H9 (cell line): ENCODE data around the gene CRYBG2. TPM values are rescaled to one million over a fixed set of nuclear protein-coding genes. Genes with fewer than 3 reads are reported as not detected.

Experiments
- DNase-seq: peaks from one replicate; pipeline ENCODE4 v3.0.0-alpha.2; 2017
- H2AFZ ChIP-seq: one replicate; pipeline ENCODE4 v1.6.1; 2013; ENCODE audit warnings: mild to moderate bottlenecking, low read length, control low read depth, moderate library complexity
- H2AK5ac ChIP-seq: 2 replicates; pipeline ENCODE4 v1.6.1; 2013; ENCODE audit warnings: low read length, control low read depth, mixed read lengths; ENCODE audit not compliant: insufficient read length
- H2BK120ac ChIP-seq: one replicate; pipeline ENCODE4 v1.6.1; 2013; ENCODE audit warnings: low read depth, mild to moderate bottlenecking, low read length, control low read depth, inconsistent platforms; ENCODE audit not compliant: poor library complexity, severe bottlenecking
- H2BK12ac ChIP-seq: 2 replicates; pipeline ENCODE4 v1.6.1; 2013; ENCODE audit warnings: low read length, control low read depth, mixed read lengths, low read depth; ENCODE audit not compliant: insufficient read length
- H2BK15ac ChIP-seq: 2 replicates; pipeline ENCODE4 v1.6.1; 2013; ENCODE audit warnings: low read depth, low read length, control low read depth
- H2BK20ac ChIP-seq: one replicate; pipeline ENCODE4 v1.6.1; 2013; ENCODE audit warnings: low read depth, mild to moderate bottlenecking, low read length, control low read depth, inconsistent platforms; ENCODE audit not compliant: poor library complexity, severe bottlenecking
- H2BK5ac ChIP-seq: 2 replicates; pipeline ENCODE4 v1.6.1; 2013; ENCODE audit warnings: low read length, control low read depth, mixed read lengths; ENCODE audit not compliant: insufficient read length
- H3K14ac ChIP-seq: 2 replicates; pipeline ENCODE4 v1.6.1; 2013; ENCODE audit warnings: low read length, control low read depth; ENCODE audit not compliant: insufficient read depth
- H3K18ac ChIP-seq: 2 replicates; pipeline ENCODE4 v1.6.1; 2013; ENCODE audit warnings: low read depth, mild to moderate bottlenecking, mixed read lengths, low read length, control low read depth; ENCODE audit not compliant: insufficient read length
- H3K23ac ChIP-seq: 2 replicates; pipeline ENCODE4 v1.6.1; 2013; ENCODE audit warnings: low read length, control low read depth, mixed read lengths, low read depth; ENCODE audit not compliant: insufficient read length
- H3K23me2 ChIP-seq: 2 replicates; pipeline ENCODE4 v1.6.1; 2013; ENCODE audit warnings: low read depth, mild to moderate bottlenecking, mixed read lengths, low read length, control low read depth; ENCODE audit not compliant: insufficient read length, poor library complexity, severe bottlenecking
- H3K27ac ChIP-seq: 2 replicates; pipeline ENCODE4 v1.5.1; 2013; ENCODE audit warnings: low read length, control low read depth, mixed read lengths, low read depth; ENCODE audit not compliant: insufficient read length
- H3K27me3 ChIP-seq: 2 replicates; pipeline ENCODE4 v1.6.1; 2013; ENCODE audit warnings: low read length, control low read depth, inconsistent platforms; ENCODE audit not compliant: insufficient read depth
- H3K4ac ChIP-seq: 2 replicates; pipeline ENCODE4 v1.6.1; 2013; ENCODE audit warnings: low read depth, mild to moderate bottlenecking, control low read depth, inconsistent platforms, low read length, moderate library complexity
- H3K4me1 ChIP-seq: 2 replicates; pipeline ENCODE4 v1.6.1; 2013; ENCODE audit warnings: low read length, control low read depth, inconsistent platforms; ENCODE audit not compliant: insufficient read depth
- H3K4me2 ChIP-seq: 2 replicates; pipeline ENCODE4 v1.6.1; 2013; ENCODE audit warnings: low read length, control low read depth, mixed read lengths; ENCODE audit not compliant: insufficient read length, insufficient read depth
- H3K56ac ChIP-seq: 2 replicates; pipeline ENCODE4 v1.6.1; 2013; ENCODE audit warnings: low read depth, mild to moderate bottlenecking, mixed read lengths, low read length, control low read depth; ENCODE audit not compliant: insufficient read length
- H3K79me1 ChIP-seq: 2 replicates; pipeline ENCODE4 v1.6.1; 2013; ENCODE audit warnings: low read depth, mild to moderate bottlenecking, moderate library complexity, low read length, control low read depth, inconsistent platforms; ENCODE audit not compliant: insufficient read depth, poor library complexity, severe bottlenecking
- H3K79me2 ChIP-seq: 2 replicates; pipeline ENCODE4 v1.6.1; 2013; ENCODE audit warnings: low read length, control low read depth, inconsistent platforms; ENCODE audit not compliant: insufficient read depth
- H3K9ac ChIP-seq: 2 replicates; pipeline ENCODE4 v1.6.1; 2013; ENCODE audit warnings: low read length, control low read depth, mixed read lengths; ENCODE audit not compliant: insufficient read length; ENCODE audit errors: extremely low read depth
- H3K9me3 ChIP-seq: one replicate; pipeline ENCODE4 v1.6.1; 2013; ENCODE audit warnings: low read depth, low read length, inconsistent platforms; ENCODE audit not compliant: control insufficient read depth
- H3T11ph ChIP-seq: one replicate; pipeline ENCODE4 v1.6.1; 2013; ENCODE audit warnings: mild to moderate bottlenecking, low read length, control low read depth, inconsistent platforms
- H4K20me1 ChIP-seq: one replicate; pipeline ENCODE4 v1.6.1; 2013; ENCODE audit not compliant: control insufficient read depth, insufficient read length, insufficient read depth
- H4K5ac ChIP-seq: 2 replicates; pipeline ENCODE4 v1.6.1; 2013; ENCODE audit warnings: low read depth, mild to moderate bottlenecking, mixed read lengths, low read length, control low read depth; ENCODE audit not compliant: insufficient read length
- H4K8ac ChIP-seq: replicated peaks from 2 replicates; pipeline ENCODE4 v1.6.1; 2013; ENCODE audit warnings: low read length, control low read depth, mixed read lengths, low read depth; ENCODE audit not compliant: insufficient read length
- H4K91ac ChIP-seq: 2 replicates; pipeline ENCODE4 v1.6.1; 2013; ENCODE audit warnings: low read depth, mild to moderate bottlenecking, moderate library complexity, mixed read lengths, low read length, control low read depth; ENCODE audit not compliant: insufficient read length
- H3K27ac Mint-ChIP-seq, 3 experiments: 2 replicates in 2 of 3; 3 replicates in 1 of 3; pipeline ENCODE4 v1.8.0; 2020 to 2021; ENCODE audit warnings: mixed read lengths in 3 of 3, mild to moderate bottlenecking in 1 of 3, moderate library complexity in 1 of 3
- H3K27me3 Mint-ChIP-seq: 2 replicates; pipeline ENCODE4 v1.8.0; 2021; ENCODE audit warnings: low read depth, mild to moderate bottlenecking, moderate library complexity, mixed read lengths
- H3K36me3 Mint-ChIP-seq, 3 experiments: 2 replicates in 2 of 3; 3 replicates in 1 of 3; pipeline ENCODE4 v1.8.0; 2020 to 2021; ENCODE audit warnings: low read depth in 3 of 3, mixed read lengths in 3 of 3; ENCODE audit not compliant: insufficient read depth in 1 of 3
- H3K4me1 Mint-ChIP-seq, 2 experiments: 2 replicates each; pipeline ENCODE4 v1.8.0; 2020; ENCODE audit warnings: mixed read lengths in 2 of 2
- H3K4me3 Mint-ChIP-seq, 2 experiments: 2 replicates in 1 of 2; 3 replicates in 1 of 2; pipeline ENCODE4 v1.8.0; 2020 to 2021; ENCODE audit warnings: mild to moderate bottlenecking in 2 of 2, mixed read lengths in 2 of 2, moderate library complexity in 1 of 2
- H3K9me3 Mint-ChIP-seq, 2 experiments: 2 replicates in 1 of 2; 3 replicates in 1 of 2; pipeline ENCODE4 v1.8.0; 2020; ENCODE audit warnings: mild to moderate bottlenecking in 2 of 2, mixed read lengths in 2 of 2, moderate library complexity in 1 of 2
- WGBS: extraction: QIAGEN DNeasy Blood & Tissue Kit; methylation state at CpG from one replicate; pipeline ENCODE4 v1.1.7; 2013; ENCODE audit warnings: missing lambda C conversion rate, low lambda C conversion rate, mixed read lengths; ENCODE audit not compliant: insufficient read length; ENCODE audit errors: extremely low coverage; 5-methylcytosine and 5-hydroxymethylcytosine counted together
- total RNA-seq: library from RNA; stranded (reverse); gene quantifications from 2 replicates; pipeline ENCODE4 v1.2.1, GENCODE V29; 2021
- TF ChIP-seq, protein P1 (sequence below): fragments of 200-600 bp; sonication (generic); conservative IDR thresholded peaks from 3 replicates; pipeline ENCODE4 v1.8.0; 2021; ENCODE audit warnings: antibody characterized with exemption, mild to moderate bottlenecking

CRYBG2 gene
- total RNA-seq, 1 experiment from 2014 or later = 12.8 TPM

DNA sequence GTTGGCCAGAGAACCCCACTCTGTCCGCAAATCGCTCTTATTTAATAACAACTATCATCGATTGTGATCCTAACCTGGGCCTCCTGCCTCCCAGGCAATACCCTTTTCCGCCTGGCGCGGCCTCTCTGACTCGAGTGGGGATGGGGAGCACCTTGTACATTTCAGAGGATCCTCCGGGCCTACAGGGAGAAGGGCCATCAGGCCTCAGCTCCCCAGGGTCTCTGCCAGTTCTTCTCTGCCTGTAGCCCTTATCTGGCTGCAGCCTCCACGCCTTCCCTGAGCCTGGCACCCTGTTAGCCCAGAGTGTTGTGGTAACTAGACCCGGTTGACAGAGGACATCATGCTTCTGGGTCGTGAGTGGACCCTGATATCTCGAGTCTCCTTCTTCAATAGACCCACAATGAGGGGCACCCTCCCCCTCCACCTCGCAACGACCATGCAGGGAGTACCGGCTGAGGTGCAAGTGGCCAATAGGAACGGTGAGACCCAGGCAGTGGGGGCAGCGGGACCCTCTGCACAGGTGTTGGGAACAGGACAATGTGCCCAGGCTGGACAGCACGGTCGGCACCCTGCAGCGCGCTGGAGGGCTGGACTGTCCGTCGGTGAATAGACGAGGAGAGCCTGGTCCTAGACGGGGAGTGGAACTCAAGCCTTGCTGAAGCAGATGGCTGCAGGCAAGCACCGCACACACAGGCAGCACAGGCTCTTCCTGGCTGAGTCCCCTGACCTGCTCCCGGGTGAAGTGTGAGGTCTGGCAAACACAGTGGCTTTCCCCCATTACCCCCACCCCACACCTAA, 7.1 kb upstream of the CRYBG2 start:
- no peak overlapping the region for H3K27ac ChIP-seq
- H2BK5ac ChIP-seq = no peak overlapping the region
- no peak overlapping the region for H2BK12ac ChIP-seq
- H3K4me2 ChIP-seq = peak overlapping the region; percentile 54
- no peaks in the 10 kb centered on the region; the same call in 1 of the 2 replicates for H3K27me3 ChIP-seq
- peaks cover 3% of the 10 kb centered on the region; the same call in 1 of the 2 replicates for H3K4me1 ChIP-seq
- no peaks in the 10 kb centered on the region for H3K9me3 ChIP-seq
- no peak overlapping the region for H2BK15ac ChIP-seq
- Mint-ChIP-seq H3K27ac (no peak overlapping the region; a peak in 1 of 7 replicates), H3K9me3 (no peaks in the 10 kb centered on the region; a peak in 1 of 5 replicates), H3K27me3 (peaks cover 66% of the 10 kb centered on the region), H3K4me3 (peak overlapping the region; percentile 69 to 87), H3K36me3 (no peaks in the 10 kb centered on the region), H3K4me1 (peaks cover 44 to 55% of the 10 kb centered on the region in 2 experiments)
- H3K23ac ChIP-seq = no peak overlapping the region
- TF ChIP-seq, protein P1, sequence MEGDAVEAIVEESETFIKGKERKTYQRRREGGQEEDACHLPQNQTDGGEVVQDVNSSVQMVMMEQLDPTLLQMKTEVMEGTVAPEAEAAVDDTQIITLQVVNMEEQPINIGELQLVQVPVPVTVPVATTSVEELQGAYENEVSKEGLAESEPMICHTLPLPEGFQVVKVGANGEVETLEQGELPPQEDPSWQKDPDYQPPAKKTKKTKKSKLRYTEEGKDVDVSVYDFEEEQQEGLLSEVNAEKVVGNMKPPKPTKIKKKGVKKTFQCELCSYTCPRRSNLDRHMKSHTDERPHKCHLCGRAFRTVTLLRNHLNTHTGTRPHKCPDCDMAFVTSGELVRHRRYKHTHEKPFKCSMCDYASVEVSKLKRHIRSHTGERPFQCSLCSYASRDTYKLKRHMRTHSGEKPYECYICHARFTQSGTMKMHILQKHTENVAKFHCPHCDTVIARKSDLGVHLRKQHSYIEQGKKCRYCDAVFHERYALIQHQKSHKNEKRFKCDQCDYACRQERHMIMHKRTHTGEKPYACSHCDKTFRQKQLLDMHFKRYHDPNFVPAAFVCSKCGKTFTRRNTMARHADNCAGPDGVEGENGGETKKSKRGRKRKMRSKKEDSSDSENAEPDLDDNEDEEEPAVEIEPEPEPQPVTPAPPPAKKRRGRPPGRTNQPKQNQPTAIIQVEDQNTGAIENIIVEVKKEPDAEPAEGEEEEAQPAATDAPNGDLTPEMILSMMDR = no peak
- no peak overlapping the region for H4K91ac ChIP-seq
- H3K18ac ChIP-seq = no peak overlapping the region
- no peak overlapping the region for H2BK20ac ChIP-seq
- H3K23me2 ChIP-seq = peaks cover 4% of the 10 kb centered on the region
- no peak overlapping the region for H3K4ac ChIP-seq
- WGBS = no CpG with 5 or more reads among the region's 27 CpGs
- no peak overlapping the region for H3K14ac ChIP-seq
- H3K56ac ChIP-seq = no peak overlapping the region
- DNase-seq = no peak
- H3K79me2 ChIP-seq = no peaks in the 10 kb centered on the region
- no peak overlapping the region for H2BK120ac ChIP-seq
- no peaks in the 10 kb centered on the region for H3K79me1 ChIP-seq
- H2AFZ ChIP-seq = no peak overlapping the region
- no peak overlapping the region for H3T11ph ChIP-seq
- no peaks in the 10 kb centered on the region for H4K20me1 ChIP-seq
- no peak overlapping the region for H2AK5ac ChIP-seq
- H4K5ac ChIP-seq = no peak overlapping the region
- no peak overlapping the region for H3K9ac ChIP-seq
- no peak overlapping the region for H4K8ac ChIP-seq
